Measurements from ENCODE around the gene CCDC80. TPM values are rescaled to one million over a fixed set of nuclear protein-coding genes. Genes with fewer than 3 reads are reported as not detected.

Gene CCDC80
- total RNA-seq, 1 donor from 2014 or later, result 0.86 TPM

GRCh38 chr3:112619295-112619694 is 21.6 kb downstream of the CCDC80 start:
- Mint-ChIP-seq H3K4me1 (ENCODE audit: low read depth, unreplicated experiment) (no peaks in the 10 kb centered on the region), H3K4me3 (ENCODE audit: unreplicated experiment) (no peak overlapping the region), H3K27ac (ENCODE audit: unreplicated experiment) (no peak overlapping the region), H3K36me3 (ENCODE audit: unreplicated experiment) (no peaks in the 10 kb centered on the region), H3K27me3 (ENCODE audit: unreplicated experiment) (no peaks in the 10 kb centered on the region), H3K9me3 (ENCODE audit: unreplicated experiment) (no peaks in the 10 kb centered on the region)
- no peak for TF ChIP-seq CTCF (IDR thresholded peaks at IDR 0.05; ENCODE audit: partially characterized antibody, unreplicated experiment)
- DNase-seq, result no peak

GRCh38 chr3:112617285-112617684 is 23.7 kb downstream of the CCDC80 start:
- Mint-ChIP-seq H3K27ac (ENCODE audit: unreplicated experiment) (no peak overlapping the region), H3K27me3 (ENCODE audit: unreplicated experiment) (no peaks in the 10 kb centered on the region)

GRCh38 chr3:112615989-112616731 is 24.8 kb downstream of the CCDC80 start:
- no peak for DNase-seq

More at GRCh38 chr3:112617285-112617684, 23.7 kb downstream of the CCDC80 start:
- Mint-ChIP-seq H3K36me3 (ENCODE audit: unreplicated experiment) (no peaks in the 10 kb centered on the region), H3K4me1 (ENCODE audit: low read depth, unreplicated experiment) (no peaks in the 10 kb centered on the region), H3K4me3 (ENCODE audit: unreplicated experiment) (no peak overlapping the region), H3K9me3 (ENCODE audit: unreplicated experiment) (no peaks in the 10 kb centered on the region)
- no peak for DNase-seq
- TF ChIP-seq CTCF (IDR thresholded peaks at IDR 0.05; ENCODE audit: partially characterized antibody, unreplicated experiment), result no peak

GRCh38 chr3:112611752-112612515 is 29.0 kb downstream of the CCDC80 start:
- no peak for DNase-seq
- TF ChIP-seq CTCF (IDR thresholded peaks at IDR 0.05; ENCODE audit: partially characterized antibody, unreplicated experiment), result no peak
- Mint-ChIP-seq H3K4me3 (ENCODE audit: unreplicated experiment) (no peak overlapping the region), H3K27me3 (ENCODE audit: unreplicated experiment) (no peaks in the 10 kb centered on the region), H3K4me1 (ENCODE audit: low read depth, unreplicated experiment) (no peaks in the 10 kb centered on the region), H3K36me3 (ENCODE audit: unreplicated experiment) (no peaks in the 10 kb centered on the region), H3K27ac (ENCODE audit: unreplicated experiment) (no peak overlapping the region), H3K9me3 (ENCODE audit: unreplicated experiment) (no peaks in the 10 kb centered on the region)

More at GRCh38 chr3:112615989-112616731, 24.8 kb downstream of the CCDC80 start:
- no peaks in the 10 kb centered on the region for H3K27me3 Mint-ChIP-seq (ENCODE audit: unreplicated experiment)
- H3K27ac Mint-ChIP-seq (ENCODE audit: unreplicated experiment), result no peak overlapping the region
- H3K4me3 Mint-ChIP-seq (ENCODE audit: unreplicated experiment), result no peak overlapping the region
- TF ChIP-seq CTCF (IDR thresholded peaks at IDR 0.05; ENCODE audit: partially characterized antibody, unreplicated experiment), result no peak
- no peaks in the 10 kb centered on the region for H3K9me3 Mint-ChIP-seq (ENCODE audit: unreplicated experiment)
- H3K36me3 Mint-ChIP-seq (ENCODE audit: unreplicated experiment), result no peaks in the 10 kb centered on the region
- H3K4me1 Mint-ChIP-seq (ENCODE audit: low read depth, unreplicated experiment), result no peaks in the 10 kb centered on the region

- no peaks in the 10 kb centered on the region for H3K36me3 Mint-ChIP-seq (ENCODE audit: unreplicated experiment)
- H3K27ac Mint-ChIP-seq (ENCODE audit: unreplicated experiment), result no peak overlapping the region
- H3K9me3 Mint-ChIP-seq (ENCODE audit: unreplicated experiment), result no peaks in the 10 kb centered on the region
- DNase-seq, result no peak
- no peak for TF ChIP-seq CTCF (IDR thresholded peaks at IDR 0.05; ENCODE audit: partially characterized antibody, unreplicated experiment)
- no peaks in the 10 kb centered on the region for H3K27me3 Mint-ChIP-seq (ENCODE audit: unreplicated experiment)
- H3K4me3 Mint-ChIP-seq (ENCODE audit: unreplicated experiment), result no peak overlapping the region
- H3K4me1 Mint-ChIP-seq (ENCODE audit: low read depth, unreplicated experiment), result no peaks in the 10 kb centered on the region
These were observed 30.8 kb downstream of the CCDC80 start for GRCh38 chr3:112610121-112610520.
